Mucosa of gallbladder (tissue), 1 donor: ENCODE results near the gene SYNGR2. TPM values are rescaled to one million over a fixed set of nuclear protein-coding genes. Genes with fewer than 3 reads are reported as not detected.

Experiments
- DNase-seq: peaks from one replicate; pipeline ENCODE4 v3.0.0-alpha.2; 2020; ENCODE audit warnings: low spot score
- total RNA-seq: library from RNA; stranded (reverse); gene quantifications from one replicate; pipeline ENCODE4 v1.2.1, GENCODE V29; 2021
- donor health status: DM: no; HTN: no; CAD: no.

SYNGR2 gene
- total RNA-seq, 1 donor from 2014 or later: 142 TPM

- DNase-seq: no peak
Observed at GRCh38 chr17:78202666-78203065, 34.3 kb downstream of the SYNGR2 start.

GRCh38 chr17:78204387-78205123, 36.2 kb downstream of the SYNGR2 start:
- DNase-seq: no peak

GRCh38 chr17:78205124-78205775, 36.9 kb downstream of the SYNGR2 start:
- DNase-seq: no peak

- no peak for DNase-seq
Observed at GRCh38 chr17:78206298-78206697, 37.9 kb downstream of the SYNGR2 start.

- no peak for DNase-seq
Observed at GRCh38 chr17:78208486-78208885, 40.1 kb downstream of the SYNGR2 start.

GRCh38 chr17:78210111-78210510, 41.7 kb downstream of the SYNGR2 start:
- DNase-seq: no peak

- DNase-seq: no peak
Observed at GRCh38 chr17:78211032-78211431, 42.7 kb downstream of the SYNGR2 start.

- peak; percentile 89 for DNase-seq
Observed at GRCh38 chr17:78214016-78214705, 45.8 kb downstream of the SYNGR2 start, which contains the start of gene BIRC5. TSS of gene BIRC5 (plus strand) at chr17:78214253. CDS start at chr17:78214317, 64 bp downstream.

- DNase-seq: no peak
Observed at GRCh38 chr17:78214706-78215061, 46.3 kb downstream of the SYNGR2 start.

- DNase-seq: no peak
Observed at GRCh38 chr17:78219396-78220150, 51.2 kb downstream of the SYNGR2 start.

Other genes starting within 250 kb of the SYNGR2 start
- gene TNRC6C, start 209.9 kb upstream of the SYNGR2 start, total RNA-seq: 27.4 TPM
- gene TMC6, start 39.8 kb upstream of the SYNGR2 start, total RNA-seq: 43.9 TPM
- 16.2 TPM for gene TMC8, start 37.8 kb upstream of the SYNGR2 start, total RNA-seq
- not detected for gene C17orf99, start 22.2 kb upstream of the SYNGR2 start, total RNA-seq
- gene TK1, start 18.5 kb downstream of the SYNGR2 start, total RNA-seq: 4.6 TPM
- gene AFMID, start 18.8 kb downstream of the SYNGR2 start, total RNA-seq: 50.4 TPM
- gene BIRC5, start 45.7 kb downstream of the SYNGR2 start, total RNA-seq: 2.7 TPM
- not detected for gene TMEM235, start 63.0 kb downstream of the SYNGR2 start, total RNA-seq
- gene SOCS3, start 191.5 kb downstream of the SYNGR2 start, total RNA-seq: 11.9 TPM
- 40.4 TPM for gene PGS1, start 210.1 kb downstream of the SYNGR2 start, total RNA-seq